ENCODE results near the gene TRIM47.

DNA sequence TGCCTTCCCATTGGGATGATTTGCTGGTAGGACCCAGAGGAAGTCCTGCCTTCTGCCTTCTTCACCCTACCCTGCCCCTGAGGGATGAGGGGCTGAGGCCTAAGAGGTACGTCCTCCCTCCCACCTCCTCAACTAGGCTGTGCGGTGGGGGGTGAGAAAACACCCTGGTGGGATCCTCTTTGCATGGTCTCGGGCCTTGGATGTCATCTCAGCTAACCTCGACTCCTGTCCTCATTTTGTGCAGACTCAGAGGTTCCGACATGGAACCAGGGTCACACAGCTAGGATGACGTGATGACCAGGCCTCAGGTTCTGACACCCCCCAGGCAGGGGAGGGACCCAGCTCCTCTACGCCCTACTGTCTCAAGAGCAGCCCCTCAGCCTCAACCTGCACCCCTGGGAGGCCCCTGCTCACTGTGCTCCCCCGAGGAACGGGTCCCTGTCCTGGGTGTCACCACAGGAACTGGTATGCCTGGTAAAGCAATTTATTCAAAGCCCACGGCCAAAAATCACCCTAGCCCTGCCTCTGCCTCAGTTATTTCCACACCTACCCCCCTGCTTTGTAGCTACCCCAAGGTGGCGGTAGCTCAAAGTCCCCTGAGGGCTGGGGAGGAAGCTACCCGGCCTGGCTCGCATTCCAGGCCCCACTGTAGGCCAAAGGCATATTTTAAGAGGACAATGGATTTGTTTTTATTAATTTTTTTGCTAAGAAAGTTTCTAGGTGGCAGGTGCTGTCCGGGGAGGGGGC, 51.6 kb downstream of the TRIM47 start:
- TF ChIP-seq CTCF (IDR thresholded peaks at IDR 0.05; ENCODE audit: low read depth, low read length, missing input control) = no peak
- TF ChIP-seq EGR1 (IDR thresholded peaks at IDR 0.05; ENCODE audit: low read depth in 2 of 2) = no peak
- no peak for TF ChIP-seq FOXA1 (IDR thresholded peaks at IDR 0.05)
- no peak for TF ChIP-seq MAX (IDR thresholded peaks at IDR 0.05)
- no peak for TF ChIP-seq GABPA (IDR thresholded peaks at IDR 0.05 in 1 of 2, conservative IDR thresholded peaks at IDR 0.05 in 1 of 2)
